ACHN (cell line): ENCODE results near the gene AUTS2.

ENCODE experiments used
- DNase-seq: peaks from one replicate; pipeline ENCODE4 v3.0.0-alpha.2; 2015
- in situ Hi-C: cut with HindIII; loops from 2 replicates; pipeline ENCODE4 v1.10.0; 2017; ENCODE audit warnings: low sequenced_read_pairs, low pct_ligation_motif_present, low pct_unique_long_range_greater_than_20kb

The AUTS2 gene

GRCh38 chr7:69994886-69995542 lies 396.7 kb downstream of the AUTS2 start:
- DNase-seq = no peak
- in situ Hi-C loops = no loop called here

GRCh38 chr7:69996121-69996520 lies 397.8 kb downstream of the AUTS2 start:
- in situ Hi-C loops = no loop called here
- DNase-seq = no peak

- in situ Hi-C loops = no loop called here
- DNase-seq = no peak
Observed at GRCh38 chr7:70000737-70001348, 402.6 kb downstream of the AUTS2 start.

- in situ Hi-C loops = no loop called here
- no peak for DNase-seq
Observed at GRCh38 chr7:70005480-70005879, 407.2 kb downstream of the AUTS2 start.

- in situ Hi-C loops = no loop called here
- DNase-seq = no peak
Observed at GRCh38 chr7:70005891-70006260, 407.6 kb downstream of the AUTS2 start.

- in situ Hi-C loops = no loop called here
- no peak for DNase-seq
Observed at GRCh38 chr7:70006261-70006920, 408.1 kb downstream of the AUTS2 start.

GRCh38 chr7:70008466-70008865 lies 410.2 kb downstream of the AUTS2 start:
- in situ Hi-C loops = no loop called here
- no peak for DNase-seq

- in situ Hi-C loops = no loop called here
- no peak for DNase-seq
Observed at GRCh38 chr7:70014472-70015177, 416.4 kb downstream of the AUTS2 start.

- no peak for DNase-seq
Observed at GRCh38 chr7:70015353-70015752, 417.1 kb downstream of the AUTS2 start.

GRCh38 chr7:70016044-70016770 lies 417.9 kb downstream of the AUTS2 start:
- DNase-seq = no peak
- in situ Hi-C loops = no loop called here

More at GRCh38 chr7:70015353-70015752, 417.1 kb downstream of the AUTS2 start:
- in situ Hi-C loops = no loop called here

- in situ Hi-C loops = no loop called here
- DNase-seq = no peak
Observed at GRCh38 chr7:70017357-70017756, 419.1 kb downstream of the AUTS2 start.

GRCh38 chr7:70018700-70019099 lies 420.4 kb downstream of the AUTS2 start:
- in situ Hi-C loops = no loop called here
- no peak for DNase-seq

GRCh38 chr7:70027867-70028266 lies 429.6 kb downstream of the AUTS2 start:
- in situ Hi-C loops = no loop called here
- DNase-seq = no peak

GRCh38 chr7:70028620-70029019 lies 430.3 kb downstream of the AUTS2 start:
- no peak for DNase-seq
- in situ Hi-C loops = no loop called here

GRCh38 chr7:70029993-70030392 lies 431.7 kb downstream of the AUTS2 start:
- DNase-seq = no peak
- in situ Hi-C loops = no loop called here

- in situ Hi-C loops = no loop called here
- DNase-seq = no peak
Observed at GRCh38 chr7:70030745-70031144, 432.5 kb downstream of the AUTS2 start.

- DNase-seq = no peak
- in situ Hi-C loops = no loop called here
Observed at GRCh38 chr7:70031245-70031644, 433.0 kb downstream of the AUTS2 start.

GRCh38 chr7:70032649-70033048 lies 434.4 kb downstream of the AUTS2 start:
- in situ Hi-C loops = no loop called here
- no peak for DNase-seq

GRCh38 chr7:70033226-70033625 lies 435.0 kb downstream of the AUTS2 start:
- no peak for DNase-seq
- in situ Hi-C loops = no loop called here
